ENCODE results near the gene TBRG1.

The TBRG1 gene

GRCh38 chr11:124682443-124682842, 59.8 kb downstream of the TBRG1 start:
- no peak overlapping the region for H3K27ac ChIP-seq
- TF ChIP-seq ZFX (IDR thresholded peaks at IDR 0.05; ENCODE audit: borderline replicate concordance) (no peak), CTCF (IDR thresholded peaks at IDR 0.05) (no peak)
